GM19455 (cell line): ENCODE measurements around the gene MMP28.
A peak's percentile ranks its signal among the peaks of the same experiment; 100 is the strongest.

ENCODE experiments used
- ATAC-seq: cut with Tn5 transposase; IDR thresholded peaks from one replicate; pipeline ENCODE4 v1.9.1; 2021; ENCODE audit not compliant: unreplicated experiment

Gene MMP28

GRCh38 chr17:35795007-35795870 is at the start of gene MMP28:
Gene MMP28, minus strand, starts transcription at chr17:35795641. Its CDS starts 264 bp downstream, at chr17:35795377.
- no peak for ATAC-seq

GRCh38 chr17:35844547-35844946 is 49.1 kb upstream of the MMP28 start:
- no peak for ATAC-seq

- no peak for ATAC-seq
Measured at GRCh38 chr17:35843698-35844097, 48.3 kb upstream of the MMP28 start.

- no peak for ATAC-seq
Measured at GRCh38 chr17:35842239-35842638, 46.8 kb upstream of the MMP28 start.

- no peak for ATAC-seq
Measured at GRCh38 chr17:35841505-35841904, 46.1 kb upstream of the MMP28 start.

- ATAC-seq, result no peak
Measured at GRCh38 chr17:35841101-35841500, 45.7 kb upstream of the MMP28 start.

- no peak for ATAC-seq
Measured at GRCh38 chr17:35825206-35825605, 29.8 kb upstream of the MMP28 start.

- no peak for ATAC-seq
Measured at GRCh38 chr17:35821308-35821707, 25.9 kb upstream of the MMP28 start.

- no peak for ATAC-seq
Measured at GRCh38 chr17:35819455-35819854, 24.0 kb upstream of the MMP28 start.

- ATAC-seq, result no peak
Measured at GRCh38 chr17:35817196-35817595, 21.8 kb upstream of the MMP28 start.

- no peak for ATAC-seq
Measured at GRCh38 chr17:35816723-35817122, 21.3 kb upstream of the MMP28 start.

- ATAC-seq, result no peak
Measured at GRCh38 chr17:35812456-35812855, 17.0 kb upstream of the MMP28 start.

GRCh38 chr17:35811759-35812158 is 16.3 kb upstream of the MMP28 start:
- ATAC-seq, result no peak

GRCh38 chr17:35809855-35810461 is 14.5 kb upstream of the MMP28 start:
- ATAC-seq, result no peak

GRCh38 chr17:35808962-35809854 is 13.8 kb upstream of the MMP28 start, which contains the start of gene TAF15:
Gene TAF15, plus strand, starts transcription at chr17:35809484. Its CDS starts 86 bp downstream, at chr17:35809570.
- ATAC-seq, result peak; percentile 93

- ATAC-seq, result no peak
Measured at GRCh38 chr17:35808240-35808961, 13.0 kb upstream of the MMP28 start.

GRCh38 chr17:35807371-35808144 is 12.1 kb upstream of the MMP28 start:
- no peak for ATAC-seq

GRCh38 chr17:35804658-35805192 is 9.3 kb upstream of the MMP28 start:
- no peak for ATAC-seq

GRCh38 chr17:35801583-35802224 is 6.3 kb upstream of the MMP28 start:
- ATAC-seq, result no peak
